NOMO-1 (cell line): ENCODE results near the gene RER1.

Experiments
- DNase-seq, 2 experiments: peaks; one replicate each; lab custom pipeline; 2025; ENCODE audit not compliant: unreplicated experiment in 2 of 2; lab: John Stamatoyannopoulos, UW

Gene RER1

DNA sequence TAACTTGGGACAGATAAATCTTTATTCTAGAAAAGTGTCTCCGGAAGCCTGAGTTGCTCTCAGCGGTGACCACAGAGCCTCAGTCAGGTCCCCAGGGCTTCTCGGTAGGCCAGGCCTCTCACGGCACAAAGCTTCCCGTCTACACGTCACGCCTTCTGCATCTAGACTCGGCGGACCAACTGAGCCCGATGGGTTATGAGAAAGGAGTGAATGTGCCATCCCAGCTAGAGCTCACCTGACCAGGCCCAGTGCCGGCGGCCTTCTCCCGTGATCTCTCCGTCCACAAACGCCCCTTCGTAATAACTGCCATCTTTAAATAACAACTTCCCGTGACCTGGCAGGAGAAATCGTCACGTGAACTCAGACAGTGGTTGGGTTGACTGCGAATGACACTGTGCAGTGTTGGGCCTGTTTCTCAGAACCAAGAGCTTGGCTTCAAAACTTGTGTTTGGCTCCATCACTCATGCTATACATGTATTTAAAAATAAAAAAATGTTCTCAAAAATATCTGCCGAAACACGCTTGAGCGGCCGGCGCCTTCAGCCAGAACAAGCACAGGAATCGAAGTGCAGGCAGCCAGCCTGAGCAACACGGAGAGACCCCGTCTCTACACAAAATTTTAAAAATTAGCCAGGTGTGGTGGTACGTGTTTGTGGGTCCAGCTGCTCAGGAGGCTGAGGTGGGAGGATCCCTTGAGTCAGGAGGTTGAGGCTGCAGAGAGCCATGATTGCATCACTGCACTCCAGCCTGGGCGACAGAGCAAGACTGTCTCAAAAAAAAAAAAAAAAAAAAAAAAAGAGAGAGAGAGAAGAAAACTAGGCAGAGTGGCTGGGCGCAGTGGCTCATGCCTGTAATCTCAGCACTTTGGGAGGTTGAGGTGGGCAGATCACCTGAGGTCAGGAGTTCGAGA is 3.4 kb upstream of the RER1 start:
- DNase-seq: no peak

GRCh38 chr1:2389644-2390043 is 2.0 kb upstream of the RER1 start:
- no peak for DNase-seq

GRCh38 chr1:2391931-2392509 is 379 bp downstream of the RER1 start:
- no peak for DNase-seq

GRCh38 chr1:2392686-2393085 is 1.0 kb downstream of the RER1 start:
- DNase-seq: no peak

GRCh38 chr1:2393471-2393877 is 1.8 kb downstream of the RER1 start:
- no peak for DNase-seq

DNA sequence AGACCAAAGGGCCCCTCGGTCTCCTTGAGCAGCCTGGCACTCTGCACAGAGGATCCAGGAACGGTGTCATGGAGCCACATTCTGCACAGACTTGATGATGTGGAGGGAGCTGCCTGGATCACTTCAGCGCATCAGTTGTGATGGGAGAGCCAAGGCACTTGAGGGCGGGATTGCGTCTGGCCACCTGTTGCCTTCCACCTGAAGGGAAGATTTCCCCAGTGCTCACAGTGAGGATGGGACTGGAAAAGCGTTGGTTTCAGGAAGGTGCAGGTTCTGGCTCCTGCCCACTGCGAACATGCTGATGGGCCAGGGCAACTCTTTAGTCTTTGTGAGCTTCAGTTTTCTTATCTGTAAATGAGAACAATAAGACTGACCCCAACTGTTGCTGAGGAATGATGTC is 2.6 kb downstream of the RER1 start:
- no peak for DNase-seq

DNA sequence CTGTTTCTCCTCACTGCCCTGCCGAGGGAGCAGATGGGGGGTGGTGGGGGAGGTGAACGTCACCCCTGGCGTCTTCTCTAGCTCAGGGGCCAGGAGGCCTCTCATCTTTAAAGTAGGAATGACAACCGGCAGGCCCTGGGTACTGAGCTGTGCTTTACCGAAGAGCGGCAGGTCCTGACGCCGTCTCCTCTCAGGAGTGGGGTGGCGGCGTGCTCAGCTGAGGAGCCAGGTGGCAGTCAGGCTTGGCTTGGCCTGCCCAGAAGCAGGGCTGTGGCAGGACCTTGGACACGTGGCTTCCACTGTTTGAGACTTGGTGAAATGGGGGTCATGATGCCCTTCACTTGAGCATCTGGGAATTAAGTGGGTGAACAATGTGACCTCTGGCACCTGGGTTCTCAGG is 3.1 kb downstream of the RER1 start:
- DNase-seq: no peak

DNA sequence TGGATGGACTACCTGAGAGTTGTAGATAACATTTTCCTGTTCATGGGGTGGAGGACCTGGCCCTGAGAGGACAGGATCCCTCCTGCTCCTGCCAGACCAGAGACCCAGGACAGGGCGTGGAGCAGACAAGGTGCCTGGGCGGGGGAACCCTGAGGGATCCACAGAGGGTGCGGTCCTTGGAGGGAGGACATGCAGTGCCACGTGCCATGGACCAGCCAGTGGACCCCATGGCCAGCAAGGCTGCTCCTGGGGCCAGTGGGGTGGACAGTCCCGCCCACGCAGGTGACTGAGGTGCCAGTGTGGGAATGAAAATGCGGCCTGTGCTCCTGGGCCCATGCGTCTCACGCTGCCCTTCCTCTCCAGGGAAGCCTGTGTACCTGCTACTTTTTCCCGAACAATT is 3.6 kb downstream of the RER1 start:
- DNase-seq: no peak

GRCh38 chr1:2396059-2396458 is 4.4 kb downstream of the RER1 start:
- DNase-seq: no peak

DNA sequence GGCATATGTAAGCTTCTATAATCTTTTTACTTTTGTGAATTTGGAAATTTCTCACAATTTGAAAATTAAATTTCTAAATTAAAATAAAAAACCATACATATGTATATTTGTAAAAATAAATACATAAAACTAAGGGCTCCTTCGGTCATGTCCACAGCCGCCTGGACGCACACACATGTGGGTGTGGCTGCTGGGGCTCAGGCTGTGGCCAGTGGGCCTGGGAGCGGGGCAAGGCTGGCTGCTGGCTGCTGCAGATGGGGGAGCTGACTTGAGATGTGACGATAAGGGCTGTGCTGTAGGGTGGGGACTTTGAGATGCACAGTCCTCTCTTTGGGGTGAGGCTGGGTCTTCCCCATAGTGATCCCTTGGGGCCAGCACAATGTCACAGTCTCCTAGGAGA is 4.8 kb downstream of the RER1 start:
- no peak for DNase-seq

DNA sequence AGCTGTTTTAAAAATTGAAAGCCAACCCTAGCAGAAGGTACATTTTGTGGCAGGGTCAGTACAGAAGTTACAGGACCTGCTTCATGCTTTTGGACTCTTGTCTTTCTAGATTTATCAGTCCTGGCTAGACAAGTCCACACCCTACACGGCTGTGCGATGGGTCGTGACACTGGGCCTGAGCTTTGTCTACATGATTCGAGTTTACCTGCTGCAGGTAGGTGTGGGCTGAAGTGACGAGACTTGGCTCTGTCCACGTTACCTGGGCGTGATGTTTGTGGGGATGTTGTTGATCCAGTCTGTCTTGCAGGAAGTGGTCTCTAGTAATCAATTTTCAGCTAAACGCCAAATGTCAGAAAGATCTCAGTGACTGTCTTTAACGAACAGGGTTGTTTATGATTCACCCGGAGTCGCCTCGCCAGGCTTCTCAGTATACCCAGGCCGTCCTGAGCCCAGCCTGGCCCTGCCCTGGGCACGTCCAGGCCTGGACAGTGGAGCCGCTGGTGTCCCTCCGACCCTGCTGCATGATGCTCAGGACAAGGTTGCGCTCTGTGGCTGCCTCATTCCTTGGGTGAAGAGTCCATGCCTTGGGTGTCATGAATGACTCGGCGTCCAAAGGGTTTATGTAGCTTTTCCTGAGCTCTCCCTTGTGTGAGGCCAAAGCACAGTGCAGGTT is 5.5 kb downstream of the RER1 start:
- DNase-seq: no peak

DNA sequence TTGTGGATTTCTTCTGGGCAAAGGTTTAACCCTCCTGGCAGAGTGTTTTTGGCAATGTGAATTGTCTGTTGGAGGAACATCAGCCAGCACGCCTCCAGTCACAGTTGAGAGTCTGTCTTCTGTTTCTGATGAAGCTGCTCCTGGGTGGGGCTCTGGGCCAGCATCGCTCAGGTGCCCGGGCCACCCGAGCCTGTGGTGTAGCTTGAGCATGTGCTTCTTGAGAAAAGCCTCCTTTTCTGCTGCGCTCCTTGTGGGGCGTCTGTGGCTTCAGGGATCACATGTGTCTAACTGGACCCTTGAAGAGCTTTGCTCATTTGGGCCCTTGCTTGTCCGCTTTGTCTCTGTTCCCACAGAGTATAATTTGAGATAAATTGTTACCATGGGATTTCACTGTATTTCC is 7.2 kb downstream of the RER1 start:
- no peak for DNase-seq

- DNase-seq: no peak
These were observed 8.4 kb downstream of the RER1 start for GRCh38 chr1:2399890-2400575.

- no peak for DNase-seq
These were observed 8.9 kb downstream of the RER1 start for GRCh38 chr1:2400576-2400909.

DNA sequence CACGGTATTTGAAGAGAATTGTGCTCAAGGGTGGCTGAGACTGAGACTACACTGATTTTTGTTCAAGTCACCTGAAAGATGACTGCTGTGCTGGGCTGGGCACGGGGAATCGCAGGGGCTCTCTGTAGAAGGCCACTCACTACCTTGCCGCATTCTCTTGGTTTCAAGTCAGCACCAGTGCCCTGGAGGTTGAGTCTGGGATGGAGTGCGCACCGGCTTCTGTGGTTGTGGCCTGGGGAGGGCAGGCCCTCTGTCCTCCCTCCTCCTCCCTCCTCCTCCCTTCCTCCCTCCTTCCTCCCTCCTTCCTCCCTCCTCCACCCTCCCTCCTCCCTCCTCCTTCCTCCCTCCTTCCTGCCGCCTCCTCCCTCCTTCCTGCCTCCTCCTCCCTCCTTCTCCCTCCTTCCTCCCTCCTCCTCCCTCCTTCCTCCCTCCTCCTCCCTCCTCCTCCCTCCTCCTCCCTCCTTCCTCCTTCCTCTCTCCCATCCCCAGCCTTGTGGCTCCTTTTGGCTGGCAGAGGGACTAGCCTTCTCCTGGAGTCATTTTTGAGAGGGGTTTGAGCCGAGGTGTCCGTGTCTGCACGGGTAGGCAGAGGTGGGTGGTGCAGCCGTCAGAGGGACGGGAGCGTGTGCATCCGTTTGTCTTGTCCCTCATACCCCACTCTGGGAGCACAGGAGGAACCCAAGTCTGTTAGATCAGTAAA is 9.5 kb downstream of the RER1 start:
- no peak for DNase-seq

DNA sequence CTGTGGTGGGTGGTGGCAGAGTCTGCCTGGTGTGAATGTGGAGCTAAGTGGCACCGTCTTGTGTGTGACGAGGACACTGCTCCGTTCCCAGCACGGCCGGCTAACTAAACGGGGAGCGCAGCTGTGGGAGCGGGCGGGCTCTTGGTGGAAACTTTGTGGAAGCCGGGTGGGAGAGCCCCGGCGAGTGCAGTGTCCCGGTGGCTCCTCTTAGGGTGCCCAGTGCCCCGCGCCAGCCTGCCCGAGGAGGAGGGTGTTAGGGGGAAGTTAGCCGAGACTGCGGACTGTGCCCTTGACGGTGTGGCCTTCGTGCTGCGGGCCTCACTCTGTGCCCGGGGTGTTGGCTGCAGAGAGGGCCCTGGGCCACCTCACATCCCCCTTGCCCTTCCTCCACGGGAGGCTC is 10.8 kb downstream of the RER1 start:
- DNase-seq: no peak

DNA sequence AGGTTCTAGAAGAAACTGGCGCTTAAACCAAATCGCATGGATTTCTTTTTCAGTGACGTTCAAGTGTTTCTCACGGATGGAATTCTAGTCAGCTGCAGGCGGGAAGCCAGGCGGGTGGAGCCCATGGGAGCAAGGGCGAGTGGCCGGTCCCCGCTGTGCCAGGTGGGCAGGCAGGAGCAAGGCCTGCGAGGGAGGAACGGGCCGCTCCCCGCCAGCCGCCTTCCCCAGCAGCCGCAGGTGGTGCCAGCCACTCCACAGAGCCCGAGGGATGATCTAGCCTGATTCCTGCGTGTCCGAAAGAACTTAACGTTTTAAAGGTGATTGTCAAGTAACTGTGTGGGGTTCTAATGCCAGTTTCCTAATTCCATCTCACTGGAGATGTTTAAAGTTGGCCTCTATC is 11.6 kb downstream of the RER1 start:
- DNase-seq: no peak

GRCh38 chr1:2404142-2404889 is 12.7 kb downstream of the RER1 start:
- DNase-seq: no peak

GRCh38 chr1:2404890-2405511 is 13.4 kb downstream of the RER1 start:
- no peak for DNase-seq
